SK-N-SH (cell line): Measurements from ENCODE around the gene VWA3A. TPM values are rescaled to one million over a fixed set of nuclear protein-coding genes. Genes with fewer than 3 reads are reported as not detected.

Experiments
- CTCF ChIA-PET: fragments of 300-600, 350-600 bp; formaldehyde crosslinking; extraction: SDS; loops from one replicate; lab custom pipeline; 2021; lab: Yijun Ruan, JAX
- POLR2A ChIA-PET: fragments of 350-600 bp; sonication (Branson Sonifier 250); formaldehyde crosslinking; extraction: SDS; loops from one replicate; lab custom pipeline; 2020; ENCODE audit warnings: antibody characterized with exemption, inconsistent platforms; lab: Yijun Ruan, JAX
- DNase-seq: peaks from one replicate; pipeline ENCODE4 v3.0.0; 2012
- H2AFZ ChIP-seq: fragments of 200-600 bp; sonication (generic); 2 replicates; pipeline ENCODE4 v1.8.1; 2016; ENCODE audit warnings: antibody characterized with exemption, mild to moderate bottlenecking, low read depth
- H3F3A ChIP-seq: fragments of 200-600 bp; sonication (generic); replicated peaks from 2 replicates; pipeline ENCODE3; 2016; ENCODE audit warnings: antibody characterized with exemption, mild to moderate bottlenecking; ENCODE audit not compliant: insufficient read depth
- H3K27ac ChIP-seq, 2 experiments: fragments of 200-500 bp in 1 of 2; fragments of 200-600 bp in 1 of 2; sonication (Bioruptor generic) in 1 of 2; sonication (generic), shearing (Covaris generic) in 1 of 2; 2 replicates each; pipeline versions ENCODE4 v1.5.1 to v1.6.1; 2014 to 2016; ENCODE audit warnings: low read depth in 2 of 2, inconsistent platforms in 1 of 2, low read length in 1 of 2, mild to moderate bottlenecking in 1 of 2, mixed read lengths in 1 of 2
- H3K27me3 ChIP-seq: fragments of 200-600 bp; sonication (generic), shearing (Covaris generic); 2 replicates; pipeline ENCODE4 v1.6.1; 2016; ENCODE audit warnings: mixed run types; ENCODE audit not compliant: insufficient read depth
- H3K36me3 ChIP-seq, 2 experiments: fragments of 200-500 bp in 1 of 2; fragments of 200-600 bp in 1 of 2; sonication (Bioruptor generic) in 1 of 2; sonication (generic) in 1 of 2; replicated peaks in 1 of 2; 2 replicates each; pipeline versions ENCODE3 to v1.5.1; 2014 to 2016; ENCODE audit warnings: low read length in 1 of 2, mild to moderate bottlenecking in 1 of 2; ENCODE audit not compliant: insufficient read depth in 2 of 2, control insufficient read depth in 1 of 2
- H3K4me1 ChIP-seq, 2 experiments: fragments of 200-500 bp in 1 of 2; fragments of 200-600 bp in 1 of 2; sonication (Bioruptor generic) in 1 of 2; sonication (generic), shearing (Covaris generic) in 1 of 2; 2 replicates each; pipeline versions ENCODE4 v1.5.1 to v1.6.1; 2014 to 2016; ENCODE audit warnings: low read depth in 1 of 2, low read length in 1 of 2, mixed run types in 1 of 2; ENCODE audit not compliant: insufficient read depth in 2 of 2, control insufficient read depth in 1 of 2
- H3K4me2 ChIP-seq: fragments of 200-600 bp; sonication (generic), shearing (Covaris generic); 2 replicates; pipeline ENCODE4 v1.6.1; 2017; ENCODE audit warnings: mixed run types
- H3K4me3 ChIP-seq, 2 experiments: fragments of 200-500 bp in 1 of 2; fragments of 200-600 bp in 1 of 2; sonication (Bioruptor generic) in 1 of 2; sonication (generic), shearing (Covaris generic) in 1 of 2; 2 replicates each; pipeline versions ENCODE4 v1.5.1 to v1.8.1; 2014 to 2016; ENCODE audit warnings: low read depth in 2 of 2, inconsistent platforms in 1 of 2, low read length in 1 of 2, mild to moderate bottlenecking in 1 of 2, mixed read lengths in 1 of 2, moderate library complexity in 1 of 2
- H3K79me2 ChIP-seq: fragments of 200-600 bp; sonication (generic); 2 replicates; pipeline ENCODE4 v1.8.1; 2017; ENCODE audit warnings: mild to moderate bottlenecking; ENCODE audit not compliant: insufficient read depth
- H3K9ac ChIP-seq: fragments of 200-600 bp; sonication (generic); 2 replicates; pipeline ENCODE4 v1.6.1; 2017; ENCODE audit warnings: mixed run types
- H3K9me2 ChIP-seq: fragments of 200-600 bp; sonication (generic); 2 replicates; pipeline ENCODE4 v1.6.1; 2017; ENCODE audit warnings: mixed run types
- H3K9me3 ChIP-seq: fragments of 200-600 bp; sonication (generic); 2 replicates; pipeline ENCODE4 v1.6.1; 2017; ENCODE audit warnings: mixed run types, mild to moderate bottlenecking, moderate library complexity
- H4K20me1 ChIP-seq: fragments of 200-600 bp; sonication (generic); 2 replicates; pipeline ENCODE4 v1.6.1; 2017; ENCODE audit warnings: mild to moderate bottlenecking, mixed run types; ENCODE audit not compliant: insufficient read depth
- ELF1 ChIP-seq: IDR thresholded peaks from 2 replicates; pipeline ENCODE4 v1.4.0; 2012
- EZH2phosphoT487 ChIP-seq: fragments of 200-600 bp; sonication (generic); IDR thresholded peaks from 2 replicates; pipeline ENCODE4 v1.6.1; 2017; ENCODE audit warnings: low read depth, mixed run types, mild to moderate bottlenecking, antibody characterized with exemption, moderate library complexity, borderline replicate concordance
- FOSL2 ChIP-seq: IDR thresholded peaks from 2 replicates; pipeline ENCODE4 v1.4.0; 2012; ENCODE audit warnings: low read depth, mild to moderate bottlenecking, moderate library complexity, borderline replicate concordance
- FOXJ3 ChIP-seq: sonication (generic); formaldehyde crosslinking; IDR thresholded peaks from 2 replicates; pipeline ENCODE4 v1.5.1; 2020; ENCODE audit warnings: mild to moderate bottlenecking, missing genetic modification reagents
- FOXM1 ChIP-seq: IDR thresholded peaks from 2 replicates; pipeline ENCODE4 v1.4.0; 2012; ENCODE audit warnings: low read depth, mild to moderate bottlenecking
- GABPA ChIP-seq: IDR thresholded peaks from 2 replicates; pipeline ENCODE4 v1.4.0; 2012; ENCODE audit warnings: low read depth, mild to moderate bottlenecking
- GATA2 ChIP-seq: sonication (generic); formaldehyde crosslinking; IDR thresholded peaks from 2 replicates; pipeline ENCODE4 v1.5.0; 2020; ENCODE audit warnings: mild to moderate bottlenecking, missing genetic modification reagents
- JUND ChIP-seq: IDR thresholded peaks from 2 replicates; pipeline ENCODE4 v1.4.0; 2012
- MEF2A ChIP-seq: IDR thresholded peaks from 2 replicates; pipeline ENCODE4 v1.4.0; 2012; ENCODE audit warnings: low read depth, borderline replicate concordance
- MXI1 ChIP-seq: IDR thresholded peaks from 2 replicates; pipeline ENCODE4 v1.6.1; 2012; ENCODE audit warnings: mild to moderate bottlenecking, low read depth, low read length, improper control_type of control experiment
- NRF1 ChIP-seq: IDR thresholded peaks from 2 replicates; pipeline ENCODE4 v1.6.1; 2012; ENCODE audit warnings: low read depth, mild to moderate bottlenecking, low read length
- POLR2AphosphoS5 ChIP-seq: IDR thresholded peaks from 2 replicates; pipeline ENCODE4 v1.6.1; 2012; ENCODE audit warnings: low read depth, low read length
- RAD21 ChIP-seq: IDR thresholded peaks from 2 replicates; pipeline ENCODE4 v1.6.1; 2012; ENCODE audit warnings: mild to moderate bottlenecking, low read length
- RCOR1 ChIP-seq: fragments of 150-350 bp; IDR thresholded peaks from 2 replicates; pipeline ENCODE4 v1.6.1; 2017; ENCODE audit warnings: antibody characterized with exemption, low read length
- RFX5 ChIP-seq: IDR thresholded peaks from 2 replicates; pipeline ENCODE4 v1.6.1; 2012; ENCODE audit warnings: mild to moderate bottlenecking, improper control_type of control experiment, low read length
- SIN3A ChIP-seq: IDR thresholded peaks from 2 replicates; pipeline ENCODE4 v1.6.1; 2012; ENCODE audit warnings: low read depth, mild to moderate bottlenecking, low read length, moderate library complexity, borderline replicate concordance
- TAF1 ChIP-seq: IDR thresholded peaks from 2 replicates; pipeline ENCODE4 v1.6.1; 2012; ENCODE audit warnings: low read depth, mild to moderate bottlenecking, low read length, moderate library complexity, borderline replicate concordance
- TEAD4 ChIP-seq: IDR thresholded peaks from 2 replicates; pipeline ENCODE4 v1.4.0; 2012; ENCODE audit warnings: mild to moderate bottlenecking, borderline replicate concordance; ENCODE audit not compliant: insufficient read depth
- WGBS: methylation state at CpG from one replicate; pipeline ENCODE4 v1.1.6; 2017; ENCODE audit warnings: low lambda C conversion rate; 5-methylcytosine and 5-hydroxymethylcytosine counted together
- polyA plus RNA-seq, 3 experiments: library from polyadenylated mRNA; depleted of rRNA; stranded (reverse); fragments of >200 nt; gene quantifications; 2 replicates each; pipeline ENCODE4 v1.2.3, GENCODE V29; 2012
- TF ChIP-seq, protein P1 (sequence below): IDR thresholded peaks from 2 replicates; pipeline ENCODE4; 2012
- TF ChIP-seq, protein P2 (sequence below): fragments of 150-350 bp; IDR thresholded peaks from 2 replicates; pipeline ENCODE4 v1.6.1; 2016; ENCODE audit warnings: mild to moderate bottlenecking, low read depth, low read length
- TF ChIP-seq, protein P3 (sequence below): IDR thresholded peaks from 2 replicates; pipeline ENCODE4 v1.4.0; 2012; ENCODE audit warnings: low read depth
- TF ChIP-seq, protein P4 (sequence below): IDR thresholded peaks from 2 replicates; pipeline ENCODE4 v1.6.1; 2012; ENCODE audit warnings: mild to moderate bottlenecking, low read depth, low read length, moderate library complexity
- TF ChIP-seq, protein P5 (sequence below): fragments of 200-600 bp; sonication (generic); IDR thresholded peaks from 2 replicates; pipeline ENCODE4 v1.6.1; 2017; ENCODE audit warnings: antibody characterized with exemption, mild to moderate bottlenecking, moderate library complexity
- TF ChIP-seq, protein P6 (sequence below): IDR thresholded peaks from 2 replicates; pipeline ENCODE4 v1.4.0; 2012; ENCODE audit warnings: low read depth, borderline replicate concordance

Gene VWA3A
- polyA plus RNA-seq, 1 of the 3 experiments (the other 2 are of a cell fraction) = not detected

DNA sequence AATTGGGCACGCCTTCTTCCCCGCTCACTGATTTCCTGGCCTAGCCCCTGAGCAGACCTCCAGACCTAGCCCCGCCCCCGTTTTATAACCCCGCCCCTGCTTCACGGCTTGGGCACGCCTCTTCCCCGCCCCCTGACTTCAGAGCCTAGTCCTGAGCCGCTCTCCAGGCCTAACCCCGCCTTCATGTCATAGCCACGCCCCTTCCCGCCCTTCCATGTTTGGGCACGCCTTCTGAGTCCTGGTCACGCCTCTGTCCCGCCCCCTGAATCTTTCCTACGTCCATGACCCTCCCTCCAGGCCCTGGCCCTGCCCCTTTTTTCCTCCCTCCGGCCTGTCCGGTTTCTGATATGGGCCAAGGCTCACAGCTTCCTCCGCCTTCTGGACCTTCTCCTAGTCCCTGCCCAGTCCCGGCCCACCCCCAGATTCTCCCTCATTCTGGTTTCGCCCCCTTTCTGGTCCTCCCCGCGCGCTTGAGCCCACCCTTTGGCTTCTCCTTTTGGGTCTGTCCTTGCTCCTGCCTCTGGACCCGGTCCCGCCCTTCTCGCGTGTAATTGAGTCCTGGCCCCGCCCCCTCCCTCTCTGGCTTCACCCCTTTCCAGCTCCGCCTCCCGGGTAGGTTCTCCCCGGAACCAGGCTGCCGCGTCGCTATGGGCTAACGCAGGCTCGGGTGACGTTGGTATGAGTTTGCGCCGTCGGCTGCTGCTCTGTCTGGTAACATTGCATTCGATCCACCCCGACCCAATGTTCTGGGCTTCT is 98.6 kb downstream of the VWA3A start:
- peaks cover 3 to 26% of the 10 kb centered on the region in 2 experiments; a peak in 2 of 4 replicates for H3K4me1 ChIP-seq
- ChIA-PET CTCF (interaction anchor here (0.7 to 9.3 kb wide), 6 partner anchors 11 to 191 kb away, joined by 3 to 115 read pairs (median 4); partner anchors contain the start of genes PDZD9 and POLR3E), POLR2A (interaction anchor here (1.0 kb wide), 3 partner anchors 26 to 110 kb away, joined by 3 to 4 read pairs (median 3); no protein-coding TSS in a partner anchor)
- peak overlapping the region; percentile 58 to 62 for H3K4me3 ChIP-seq
- peak; percentile 83 for DNase-seq
- no peaks in the 10 kb centered on the region for H3K36me3 ChIP-seq
- H3K9me3 ChIP-seq = no peaks in the 10 kb centered on the region
- H3K27me3 ChIP-seq = no peaks in the 10 kb centered on the region
- H3K9me2 ChIP-seq = no peaks in the 10 kb centered on the region
- peak overlapping the region; percentile 75 for H3K4me2 ChIP-seq
- H4K20me1 ChIP-seq = no peaks in the 10 kb centered on the region
- 2% methylated on average over 40 of the region's 43 CpGs for WGBS
- peak overlapping the region; percentile 82 for H2AFZ ChIP-seq
- peaks cover 11% of the 10 kb centered on the region for H3F3A ChIP-seq
- H3K79me2 ChIP-seq = no peaks in the 10 kb centered on the region
- H3K27ac ChIP-seq = peak overlapping the region; percentile 85
- H3K9ac ChIP-seq = peak overlapping the region; percentile 73
- no peak for TF ChIP-seq GATA2 (CRISPR knock-in tag)
- no peak for TF ChIP-seq FOXM1
- no peak for TF ChIP-seq RCOR1
- TF ChIP-seq, protein P1, sequence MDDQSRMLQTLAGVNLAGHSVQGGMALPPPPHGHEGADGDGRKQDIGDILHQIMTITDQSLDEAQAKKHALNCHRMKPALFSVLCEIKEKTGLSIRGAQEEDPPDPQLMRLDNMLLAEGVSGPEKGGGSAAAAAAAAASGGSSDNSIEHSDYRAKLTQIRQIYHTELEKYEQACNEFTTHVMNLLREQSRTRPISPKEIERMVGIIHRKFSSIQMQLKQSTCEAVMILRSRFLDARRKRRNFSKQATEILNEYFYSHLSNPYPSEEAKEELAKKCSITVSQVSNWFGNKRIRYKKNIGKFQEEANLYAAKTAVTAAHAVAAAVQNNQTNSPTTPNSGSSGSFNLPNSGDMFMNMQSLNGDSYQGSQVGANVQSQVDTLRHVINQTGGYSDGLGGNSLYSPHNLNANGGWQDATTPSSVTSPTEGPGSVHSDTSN = no peak; the same call in 1 of the 2 replicates
- TF ChIP-seq TAF1 = no peak; the same call in 1 of the 2 replicates
- TF ChIP-seq SIN3A = no peak
- no peak for TF ChIP-seq EZH2phosphoT487
- TF ChIP-seq JUND = no peak
- TF ChIP-seq, protein P2, sequence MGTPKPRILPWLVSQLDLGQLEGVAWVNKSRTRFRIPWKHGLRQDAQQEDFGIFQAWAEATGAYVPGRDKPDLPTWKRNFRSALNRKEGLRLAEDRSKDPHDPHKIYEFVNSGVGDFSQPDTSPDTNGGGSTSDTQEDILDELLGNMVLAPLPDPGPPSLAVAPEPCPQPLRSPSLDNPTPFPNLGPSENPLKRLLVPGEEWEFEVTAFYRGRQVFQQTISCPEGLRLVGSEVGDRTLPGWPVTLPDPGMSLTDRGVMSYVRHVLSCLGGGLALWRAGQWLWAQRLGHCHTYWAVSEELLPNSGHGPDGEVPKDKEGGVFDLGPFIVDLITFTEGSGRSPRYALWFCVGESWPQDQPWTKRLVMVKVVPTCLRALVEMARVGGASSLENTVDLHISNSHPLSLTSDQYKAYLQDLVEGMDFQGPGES = no peak
- peak; percentile 48; the same call in 1 of the 2 replicates for TF ChIP-seq ELF1
- peak; percentile 50 for TF ChIP-seq NRF1
- TF ChIP-seq MXI1 = 0 out of 2 replicates have a peak, but pooled peaks have one; percentile 30
- TF ChIP-seq RFX5 = no peak
- no peak for TF ChIP-seq FOSL2
- TF ChIP-seq, protein P3, sequence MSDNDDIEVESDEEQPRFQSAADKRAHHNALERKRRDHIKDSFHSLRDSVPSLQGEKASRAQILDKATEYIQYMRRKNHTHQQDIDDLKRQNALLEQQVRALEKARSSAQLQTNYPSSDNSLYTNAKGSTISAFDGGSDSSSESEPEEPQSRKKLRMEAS = peak; percentile 55; the same call in 1 of the 2 replicates
- TF ChIP-seq, protein P4, sequence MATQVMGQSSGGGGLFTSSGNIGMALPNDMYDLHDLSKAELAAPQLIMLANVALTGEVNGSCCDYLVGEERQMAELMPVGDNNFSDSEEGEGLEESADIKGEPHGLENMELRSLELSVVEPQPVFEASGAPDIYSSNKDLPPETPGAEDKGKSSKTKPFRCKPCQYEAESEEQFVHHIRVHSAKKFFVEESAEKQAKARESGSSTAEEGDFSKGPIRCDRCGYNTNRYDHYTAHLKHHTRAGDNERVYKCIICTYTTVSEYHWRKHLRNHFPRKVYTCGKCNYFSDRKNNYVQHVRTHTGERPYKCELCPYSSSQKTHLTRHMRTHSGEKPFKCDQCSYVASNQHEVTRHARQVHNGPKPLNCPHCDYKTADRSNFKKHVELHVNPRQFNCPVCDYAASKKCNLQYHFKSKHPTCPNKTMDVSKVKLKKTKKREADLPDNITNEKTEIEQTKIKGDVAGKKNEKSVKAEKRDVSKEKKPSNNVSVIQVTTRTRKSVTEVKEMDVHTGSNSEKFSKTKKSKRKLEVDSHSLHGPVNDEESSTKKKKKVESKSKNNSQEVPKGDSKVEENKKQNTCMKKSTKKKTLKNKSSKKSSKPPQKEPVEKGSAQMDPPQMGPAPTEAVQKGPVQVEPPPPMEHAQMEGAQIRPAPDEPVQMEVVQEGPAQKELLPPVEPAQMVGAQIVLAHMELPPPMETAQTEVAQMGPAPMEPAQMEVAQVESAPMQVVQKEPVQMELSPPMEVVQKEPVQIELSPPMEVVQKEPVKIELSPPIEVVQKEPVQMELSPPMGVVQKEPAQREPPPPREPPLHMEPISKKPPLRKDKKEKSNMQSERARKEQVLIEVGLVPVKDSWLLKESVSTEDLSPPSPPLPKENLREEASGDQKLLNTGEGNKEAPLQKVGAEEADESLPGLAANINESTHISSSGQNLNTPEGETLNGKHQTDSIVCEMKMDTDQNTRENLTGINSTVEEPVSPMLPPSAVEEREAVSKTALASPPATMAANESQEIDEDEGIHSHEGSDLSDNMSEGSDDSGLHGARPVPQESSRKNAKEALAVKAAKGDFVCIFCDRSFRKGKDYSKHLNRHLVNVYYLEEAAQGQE = no peak
- no peak for TF ChIP-seq TEAD4
- peak; percentile 77; the same call in 1 of the 2 replicates for TF ChIP-seq POLR2AphosphoS5
- no peak for TF ChIP-seq FOXJ3 (CRISPR knock-in tag)
- no peak for TF ChIP-seq GABPA
- TF ChIP-seq, protein P5, sequence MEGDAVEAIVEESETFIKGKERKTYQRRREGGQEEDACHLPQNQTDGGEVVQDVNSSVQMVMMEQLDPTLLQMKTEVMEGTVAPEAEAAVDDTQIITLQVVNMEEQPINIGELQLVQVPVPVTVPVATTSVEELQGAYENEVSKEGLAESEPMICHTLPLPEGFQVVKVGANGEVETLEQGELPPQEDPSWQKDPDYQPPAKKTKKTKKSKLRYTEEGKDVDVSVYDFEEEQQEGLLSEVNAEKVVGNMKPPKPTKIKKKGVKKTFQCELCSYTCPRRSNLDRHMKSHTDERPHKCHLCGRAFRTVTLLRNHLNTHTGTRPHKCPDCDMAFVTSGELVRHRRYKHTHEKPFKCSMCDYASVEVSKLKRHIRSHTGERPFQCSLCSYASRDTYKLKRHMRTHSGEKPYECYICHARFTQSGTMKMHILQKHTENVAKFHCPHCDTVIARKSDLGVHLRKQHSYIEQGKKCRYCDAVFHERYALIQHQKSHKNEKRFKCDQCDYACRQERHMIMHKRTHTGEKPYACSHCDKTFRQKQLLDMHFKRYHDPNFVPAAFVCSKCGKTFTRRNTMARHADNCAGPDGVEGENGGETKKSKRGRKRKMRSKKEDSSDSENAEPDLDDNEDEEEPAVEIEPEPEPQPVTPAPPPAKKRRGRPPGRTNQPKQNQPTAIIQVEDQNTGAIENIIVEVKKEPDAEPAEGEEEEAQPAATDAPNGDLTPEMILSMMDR = no peak
- no peak for TF ChIP-seq MEF2A
- TF ChIP-seq, protein P6, sequence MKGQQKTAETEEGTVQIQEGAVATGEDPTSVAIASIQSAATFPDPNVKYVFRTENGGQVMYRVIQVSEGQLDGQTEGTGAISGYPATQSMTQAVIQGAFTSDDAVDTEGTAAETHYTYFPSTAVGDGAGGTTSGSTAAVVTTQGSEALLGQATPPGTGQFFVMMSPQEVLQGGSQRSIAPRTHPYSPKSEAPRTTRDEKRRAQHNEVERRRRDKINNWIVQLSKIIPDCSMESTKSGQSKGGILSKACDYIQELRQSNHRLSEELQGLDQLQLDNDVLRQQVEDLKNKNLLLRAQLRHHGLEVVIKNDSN = no peak
- no peak for TF ChIP-seq RAD21
